Measurements from ENCODE around the gene DMRTC1.
"Not testable (repeated sequence)": the region's sequence is repeated elsewhere in the genome, so short reads cannot be mapped to it uniquely, and the experiment has no call there.

DNA sequence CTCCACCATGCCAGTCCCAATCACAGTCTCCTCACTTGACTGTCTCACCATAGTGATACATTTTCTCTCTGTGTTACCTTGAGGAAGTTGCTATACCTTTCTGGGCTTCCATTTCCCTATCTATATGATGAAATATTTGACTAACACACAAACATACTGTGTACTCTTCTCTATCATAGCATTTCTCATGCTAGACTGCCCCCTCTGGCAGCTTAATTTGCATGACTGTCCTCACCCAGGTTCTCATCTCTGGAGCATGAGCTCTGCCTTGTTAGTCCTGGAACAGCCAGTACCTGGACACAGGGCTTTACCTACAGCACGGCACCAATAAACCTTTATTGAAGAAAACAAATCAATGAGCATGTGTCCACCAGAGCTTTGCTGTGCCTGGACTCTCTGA, 11.4 kb downstream of the DMRTC1 start:
- not testable (repeated sequence) for TF ChIP-seq POLR2A (IDR thresholded peaks at IDR 0.05); POLR2AphosphoS5 (IDR thresholded peaks at IDR 0.05; ENCODE audit: insufficient read depth in 1 of 2, low read depth in 1 of 2)
- TF ChIP-seq, protein P1, sequence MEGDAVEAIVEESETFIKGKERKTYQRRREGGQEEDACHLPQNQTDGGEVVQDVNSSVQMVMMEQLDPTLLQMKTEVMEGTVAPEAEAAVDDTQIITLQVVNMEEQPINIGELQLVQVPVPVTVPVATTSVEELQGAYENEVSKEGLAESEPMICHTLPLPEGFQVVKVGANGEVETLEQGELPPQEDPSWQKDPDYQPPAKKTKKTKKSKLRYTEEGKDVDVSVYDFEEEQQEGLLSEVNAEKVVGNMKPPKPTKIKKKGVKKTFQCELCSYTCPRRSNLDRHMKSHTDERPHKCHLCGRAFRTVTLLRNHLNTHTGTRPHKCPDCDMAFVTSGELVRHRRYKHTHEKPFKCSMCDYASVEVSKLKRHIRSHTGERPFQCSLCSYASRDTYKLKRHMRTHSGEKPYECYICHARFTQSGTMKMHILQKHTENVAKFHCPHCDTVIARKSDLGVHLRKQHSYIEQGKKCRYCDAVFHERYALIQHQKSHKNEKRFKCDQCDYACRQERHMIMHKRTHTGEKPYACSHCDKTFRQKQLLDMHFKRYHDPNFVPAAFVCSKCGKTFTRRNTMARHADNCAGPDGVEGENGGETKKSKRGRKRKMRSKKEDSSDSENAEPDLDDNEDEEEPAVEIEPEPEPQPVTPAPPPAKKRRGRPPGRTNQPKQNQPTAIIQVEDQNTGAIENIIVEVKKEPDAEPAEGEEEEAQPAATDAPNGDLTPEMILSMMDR (IDR thresholded peaks at IDR 0.05), result not testable (repeated sequence)
